GM19324 (cell line): ENCODE data around the gene ABR.
"Not testable (repeated sequence)": the region's sequence is repeated elsewhere in the genome, so short reads cannot be mapped to it uniquely, and the experiment has no call there.

ENCODE experiments used
- ATAC-seq: cut with Tn5 transposase; IDR thresholded peaks from one replicate; pipeline ENCODE4 v1.9.1; 2021; ENCODE audit warnings: mild to moderate bottlenecking, moderate library complexity; ENCODE audit not compliant: unreplicated experiment, low FRiP score

The ABR gene

GRCh38 chr17:1123393-1123831, 56.4 kb downstream of the ABR start:
- ATAC-seq, result no peak

GRCh38 chr17:1122533-1123392, 57.0 kb downstream of the ABR start:
- ATAC-seq, result no peak

GRCh38 chr17:1121442-1121817, 58.4 kb downstream of the ABR start:
- ATAC-seq, result not testable (repeated sequence)

- ATAC-seq, result no peak
Measured at GRCh38 chr17:1120596-1121441, 59.0 kb downstream of the ABR start.

GRCh38 chr17:1119924-1120323, 59.9 kb downstream of the ABR start:
- ATAC-seq, result no peak

GRCh38 chr17:1116602-1117001, 63.2 kb downstream of the ABR start:
- ATAC-seq, result no peak

GRCh38 chr17:1112875-1113274, 66.9 kb downstream of the ABR start:
- no peak for ATAC-seq

- ATAC-seq, result no peak
Measured at GRCh38 chr17:1111599-1112443, 68.0 kb downstream of the ABR start.

GRCh38 chr17:1110862-1111598, 68.8 kb downstream of the ABR start:
- ATAC-seq, result no peak

GRCh38 chr17:1110541-1110861, 69.3 kb downstream of the ABR start:
- no peak for ATAC-seq

GRCh38 chr17:1109606-1110540, 69.9 kb downstream of the ABR start:
- peak; percentile 15 for ATAC-seq

GRCh38 chr17:1108765-1109605, 70.8 kb downstream of the ABR start:
- ATAC-seq, result peak; percentile 41

- ATAC-seq, result no peak
Measured at GRCh38 chr17:1108478-1108764, 71.4 kb downstream of the ABR start.

GRCh38 chr17:1107777-1108477, 71.9 kb downstream of the ABR start:
- ATAC-seq, result no peak

GRCh38 chr17:1107083-1107776, 72.6 kb downstream of the ABR start:
- ATAC-seq, result no peak

- ATAC-seq, result no peak
Measured at GRCh38 chr17:1104222-1104621, 75.6 kb downstream of the ABR start.

GRCh38 chr17:1100382-1100781, 79.4 kb downstream of the ABR start:
- ATAC-seq, result no peak
